PFSK-1 (cell line): ENCODE results near the gene SHISAL2A.

Source experiments
- FOXP2 ChIP-seq: optimal IDR thresholded peaks from 2 replicates; pipeline ENCODE3; 2011; ENCODE audit warnings: borderline replicate concordance, control low read depth, inconsistent platforms; ENCODE audit not compliant: insufficient read depth; ENCODE audit errors: extremely low read length, extremely low read depth
- REST ChIP-seq, 2 experiments: IDR thresholded peaks; 2 replicates each; pipeline versions ENCODE4 v1.6.1 to v1.8.0; 2011 to 2012; ENCODE audit warnings: low read depth in 2 of 2, low read length in 2 of 2, control low read depth in 1 of 2, inconsistent platforms in 1 of 2, mild to moderate bottlenecking in 1 of 2, moderate library complexity in 1 of 2; ENCODE audit not compliant: insufficient read depth in 1 of 2
- TAF1 ChIP-seq: IDR thresholded peaks from 2 replicates; pipeline ENCODE4 v1.6.1; 2012; ENCODE audit warnings: low read length, control low read depth, borderline replicate concordance; ENCODE audit not compliant: insufficient read depth

GRCh38 chr1:52629667-52630066, 3.3 kb upstream of the SHISAL2A start:
- TF ChIP-seq FOXP2, result no peak
- no peak for TF ChIP-seq TAF1
- no peak for TF ChIP-seq REST (IDR thresholded peaks at IDR 0.05; ENCODE audit: insufficient read depth in 1 of 2, low read depth in 2 of 2, low read length in 2 of 2)
